H1 (cell line): ENCODE results near the gene INPP5A. TPM values are rescaled to one million over a fixed set of nuclear protein-coding genes. Genes with fewer than 3 reads are reported as not detected.

Experiments
- HDAC2 ChIP-seq, 2 experiments: fragments of 300-600 bp in 1 of 2; sonication (generic) in 1 of 2; IDR thresholded peaks; 2 replicates each; pipeline ENCODE4 v1.6.1; 2011 to 2012; ENCODE audit warnings: low read depth in 2 of 2, low read length in 2 of 2, mild to moderate bottlenecking in 2 of 2, moderate library complexity in 2 of 2, borderline replicate concordance in 1 of 2, inconsistent platforms in 1 of 2
- JUND ChIP-seq: IDR thresholded peaks from 2 replicates; pipeline ENCODE4 v1.6.1; 2011; ENCODE audit warnings: mild to moderate bottlenecking, improper control_type of control experiment, low read length
- NRF1 ChIP-seq: IDR thresholded peaks from 2 replicates; pipeline ENCODE4 v1.6.1; 2011; ENCODE audit warnings: mild to moderate bottlenecking, low read depth, low read length, improper control_type of control experiment
- polyA plus RNA-seq, 7 experiments: library from polyadenylated mRNA; depleted of rRNA in 3 of 7; stranded (reverse) in 5 of 7; unstranded in 2 of 7; fragments of >200 nt in 5 of 7; fragments of 200-250 nt in 2 of 7; gene quantifications; 1 replicate in 5 of 7; 2 replicates in 1 of 7; 4 replicates in 1 of 7; pipeline versions ENCODE4 v1.2.1 to v1.2.3, GENCODE V29; 2011 to 2013; ENCODE audit warnings: missing spikeins in 2 of 7, mixed read lengths in 2 of 7
- total RNA-seq: library from RNA; stranded (reverse); fragmentation: NEBNext Ultra II Directional; extraction: Animal tissue kit (Norgen Biotek cat#: 25700); gene quantifications from 2 replicates; pipeline ENCODE4 v1.2.1, GENCODE V29; 2021
- TF ChIP-seq, protein P1 (sequence below): fragments of 300-600 bp; sonication (generic); IDR thresholded peaks from 2 replicates; pipeline ENCODE4 v1.7.1; 2012; ENCODE audit warnings: low read length, moderate library complexity, mild to moderate bottlenecking, inconsistent platforms; ENCODE audit not compliant: insufficient replicate concordance

Gene INPP5A
- total and polyA plus RNA-seq, 2 of the 8 experiments (the other 6 are each of a cell fraction or from before 2014, with no cell fraction given): 19.7 to 27.5 TPM

DNA sequence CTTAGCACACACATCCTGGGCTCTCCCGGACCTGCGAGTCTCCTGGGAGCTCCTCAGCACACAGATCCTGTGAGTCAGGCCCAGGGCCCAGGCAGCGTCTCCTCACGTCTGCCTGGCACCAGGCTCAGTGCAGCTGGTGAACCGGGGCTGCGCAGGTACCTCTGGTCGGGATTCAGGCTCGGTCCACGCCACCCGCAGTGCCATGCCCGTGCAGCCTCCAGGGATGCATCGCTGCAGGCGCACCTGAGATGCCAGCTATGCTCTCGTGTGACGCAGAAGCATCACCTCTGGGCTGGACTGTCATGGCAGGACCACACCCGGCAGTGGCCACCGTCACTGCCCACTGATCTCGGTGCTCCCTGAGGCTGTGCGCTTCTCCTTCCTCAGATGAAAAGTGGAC is 196.3 kb downstream of the INPP5A start (continued):
- TF ChIP-seq, protein P1, sequence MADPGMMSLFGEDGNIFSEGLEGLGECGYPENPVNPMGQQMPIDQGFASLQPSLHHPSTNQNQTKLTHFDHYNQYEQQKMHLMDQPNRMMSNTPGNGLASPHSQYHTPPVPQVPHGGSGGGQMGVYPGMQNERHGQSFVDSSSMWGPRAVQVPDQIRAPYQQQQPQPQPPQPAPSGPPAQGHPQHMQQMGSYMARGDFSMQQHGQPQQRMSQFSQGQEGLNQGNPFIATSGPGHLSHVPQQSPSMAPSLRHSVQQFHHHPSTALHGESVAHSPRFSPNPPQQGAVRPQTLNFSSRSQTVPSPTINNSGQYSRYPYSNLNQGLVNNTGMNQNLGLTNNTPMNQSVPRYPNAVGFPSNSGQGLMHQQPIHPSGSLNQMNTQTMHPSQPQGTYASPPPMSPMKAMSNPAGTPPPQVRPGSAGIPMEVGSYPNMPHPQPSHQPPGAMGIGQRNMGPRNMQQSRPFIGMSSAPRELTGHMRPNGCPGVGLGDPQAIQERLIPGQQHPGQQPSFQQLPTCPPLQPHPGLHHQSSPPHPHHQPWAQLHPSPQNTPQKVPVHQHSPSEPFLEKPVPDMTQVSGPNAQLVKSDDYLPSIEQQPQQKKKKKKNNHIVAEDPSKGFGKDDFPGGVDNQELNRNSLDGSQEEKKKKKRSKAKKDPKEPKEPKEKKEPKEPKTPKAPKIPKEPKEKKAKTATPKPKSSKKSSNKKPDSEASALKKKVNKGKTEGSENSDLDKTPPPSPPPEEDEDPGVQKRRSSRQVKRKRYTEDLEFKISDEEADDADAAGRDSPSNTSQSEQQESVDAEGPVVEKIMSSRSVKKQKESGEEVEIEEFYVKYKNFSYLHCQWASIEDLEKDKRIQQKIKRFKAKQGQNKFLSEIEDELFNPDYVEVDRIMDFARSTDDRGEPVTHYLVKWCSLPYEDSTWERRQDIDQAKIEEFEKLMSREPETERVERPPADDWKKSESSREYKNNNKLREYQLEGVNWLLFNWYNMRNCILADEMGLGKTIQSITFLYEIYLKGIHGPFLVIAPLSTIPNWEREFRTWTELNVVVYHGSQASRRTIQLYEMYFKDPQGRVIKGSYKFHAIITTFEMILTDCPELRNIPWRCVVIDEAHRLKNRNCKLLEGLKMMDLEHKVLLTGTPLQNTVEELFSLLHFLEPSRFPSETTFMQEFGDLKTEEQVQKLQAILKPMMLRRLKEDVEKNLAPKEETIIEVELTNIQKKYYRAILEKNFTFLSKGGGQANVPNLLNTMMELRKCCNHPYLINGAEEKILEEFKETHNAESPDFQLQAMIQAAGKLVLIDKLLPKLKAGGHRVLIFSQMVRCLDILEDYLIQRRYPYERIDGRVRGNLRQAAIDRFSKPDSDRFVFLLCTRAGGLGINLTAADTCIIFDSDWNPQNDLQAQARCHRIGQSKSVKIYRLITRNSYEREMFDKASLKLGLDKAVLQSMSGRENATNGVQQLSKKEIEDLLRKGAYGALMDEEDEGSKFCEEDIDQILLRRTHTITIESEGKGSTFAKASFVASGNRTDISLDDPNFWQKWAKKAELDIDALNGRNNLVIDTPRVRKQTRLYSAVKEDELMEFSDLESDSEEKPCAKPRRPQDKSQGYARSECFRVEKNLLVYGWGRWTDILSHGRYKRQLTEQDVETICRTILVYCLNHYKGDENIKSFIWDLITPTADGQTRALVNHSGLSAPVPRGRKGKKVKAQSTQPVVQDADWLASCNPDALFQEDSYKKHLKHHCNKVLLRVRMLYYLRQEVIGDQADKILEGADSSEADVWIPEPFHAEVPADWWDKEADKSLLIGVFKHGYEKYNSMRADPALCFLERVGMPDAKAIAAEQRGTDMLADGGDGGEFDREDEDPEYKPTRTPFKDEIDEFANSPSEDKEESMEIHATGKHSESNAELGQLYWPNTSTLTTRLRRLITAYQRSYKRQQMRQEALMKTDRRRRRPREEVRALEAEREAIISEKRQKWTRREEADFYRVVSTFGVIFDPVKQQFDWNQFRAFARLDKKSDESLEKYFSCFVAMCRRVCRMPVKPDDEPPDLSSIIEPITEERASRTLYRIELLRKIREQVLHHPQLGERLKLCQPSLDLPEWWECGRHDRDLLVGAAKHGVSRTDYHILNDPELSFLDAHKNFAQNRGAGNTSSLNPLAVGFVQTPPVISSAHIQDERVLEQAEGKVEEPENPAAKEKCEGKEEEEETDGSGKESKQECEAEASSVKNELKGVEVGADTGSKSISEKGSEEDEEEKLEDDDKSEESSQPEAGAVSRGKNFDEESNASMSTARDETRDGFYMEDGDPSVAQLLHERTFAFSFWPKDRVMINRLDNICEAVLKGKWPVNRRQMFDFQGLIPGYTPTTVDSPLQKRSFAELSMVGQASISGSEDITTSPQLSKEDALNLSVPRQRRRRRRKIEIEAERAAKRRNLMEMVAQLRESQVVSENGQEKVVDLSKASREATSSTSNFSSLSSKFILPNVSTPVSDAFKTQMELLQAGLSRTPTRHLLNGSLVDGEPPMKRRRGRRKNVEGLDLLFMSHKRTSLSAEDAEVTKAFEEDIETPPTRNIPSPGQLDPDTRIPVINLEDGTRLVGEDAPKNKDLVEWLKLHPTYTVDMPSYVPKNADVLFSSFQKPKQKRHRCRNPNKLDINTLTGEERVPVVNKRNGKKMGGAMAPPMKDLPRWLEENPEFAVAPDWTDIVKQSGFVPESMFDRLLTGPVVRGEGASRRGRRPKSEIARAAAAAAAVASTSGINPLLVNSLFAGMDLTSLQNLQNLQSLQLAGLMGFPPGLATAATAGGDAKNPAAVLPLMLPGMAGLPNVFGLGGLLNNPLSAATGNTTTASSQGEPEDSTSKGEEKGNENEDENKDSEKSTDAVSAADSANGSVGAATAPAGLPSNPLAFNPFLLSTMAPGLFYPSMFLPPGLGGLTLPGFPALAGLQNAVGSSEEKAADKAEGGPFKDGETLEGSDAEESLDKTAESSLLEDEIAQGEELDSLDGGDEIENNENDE: no peak
- TF ChIP-seq NRF1: no peak
- TF ChIP-seq HDAC2 (IDR thresholded peaks at IDR 0.05; ENCODE audit: borderline replicate concordance in 1 of 2, low read depth in 2 of 2, low read length in 2 of 2): no peak
- no peak for TF ChIP-seq JUND
